K562 (cell line): ENCODE data around the gene ARMCX5. TPM values are rescaled to one million over a fixed set of nuclear protein-coding genes. Genes with fewer than 3 reads are reported as not detected.

Source experiments
- BHLHE40 ChIP-seq: IDR thresholded peaks from 2 replicates; pipeline ENCODE4 v1.6.1; 2011; ENCODE audit warnings: low read length, improper control_type of control experiment
- BMI1 ChIP-seq: fragments of 150-350 bp; IDR thresholded peaks from 2 replicates; pipeline ENCODE4 v1.6.1; 2014; ENCODE audit warnings: low read length
- CBX3 ChIP-seq, 2 experiments: IDR thresholded peaks; 1 replicate in 1 of 2; 2 replicates in 1 of 2; pipeline ENCODE4 v1.6.1; 2012; ENCODE audit warnings: inconsistent platforms in 2 of 2, low read length in 2 of 2, borderline replicate concordance in 1 of 2, control low read depth in 1 of 2
- ESRRB ChIP-seq: fragments of 250-450 bp; sonication (Bioruptor Pico); IDR thresholded peaks from 2 replicates; pipeline ENCODE4 v1.5.0; 2020; ENCODE audit warnings: mild to moderate bottlenecking, moderate library complexity, borderline replicate concordance
- GTF2E2 ChIP-seq: fragments of 200-800 bp; sonication (Bioruptor generic); IDR thresholded peaks from 2 replicates; pipeline ENCODE4 v1.6.1; 2016; ENCODE audit warnings: missing genetic modification characterization, missing compliant biosample characterization
- HDGF ChIP-seq: fragments of 450-650 bp; IDR thresholded peaks from 2 replicates; pipeline ENCODE4 v1.6.1; 2016
- NBN ChIP-seq: fragments of 450-650 bp; IDR thresholded peaks from 2 replicates; pipeline ENCODE4 v1.6.1; 2016; ENCODE audit warnings: low read depth, mild to moderate bottlenecking
- PKNOX1 ChIP-seq: fragments of 450-650 bp; IDR thresholded peaks from 2 replicates; pipeline ENCODE4 v1.6.1; 2016
- PML ChIP-seq: IDR thresholded peaks from 2 replicates; pipeline ENCODE4 v1.6.1; 2012; ENCODE audit warnings: low read length, inconsistent platforms
- POLR2AphosphoS5 ChIP-seq: IDR thresholded peaks from 2 replicates; pipeline ENCODE4 v1.6.1; 2011; ENCODE audit warnings: mild to moderate bottlenecking, low read depth, low read length, moderate library complexity; ENCODE audit not compliant: control insufficient read depth, insufficient read depth
- RAD21 ChIP-seq, 2 experiments: fragments of 250-450 bp in 1 of 2; fragments of 450-650 bp in 1 of 2; sonication (Bioruptor Pico) in 1 of 2; formaldehyde crosslinking in 1 of 2; IDR thresholded peaks in 1 of 2; conservative IDR thresholded peaks in 1 of 2; 2 replicates each; pipeline versions ENCODE4 v1.4.0 to v1.8.0; 2020 to 2022; ENCODE audit warnings: mild to moderate bottlenecking in 2 of 2, moderate library complexity in 1 of 2
- SMARCC2 ChIP-seq: fragments of 450-650 bp; IDR thresholded peaks from 2 replicates; pipeline ENCODE4 v1.6.1; 2017; ENCODE audit warnings: antibody characterized with exemption, moderate library complexity, mild to moderate bottlenecking, low read depth
- SMC3 ChIP-seq: conservative IDR thresholded peaks from 2 replicates; pipeline ENCODE4 v1.6.1; 2011; ENCODE audit warnings: low read depth, low read length, improper control_type of control experiment; ENCODE audit not compliant: insufficient read depth
- SREBF1 ChIP-seq: fragments of 150-350 bp; IDR thresholded peaks from 2 replicates; pipeline ENCODE4 v1.6.1; 2014; ENCODE audit warnings: antibody characterized with exemption, low read depth, low read length, borderline replicate concordance
- THRA ChIP-seq: fragments of 450-650 bp; IDR thresholded peaks from 2 replicates; pipeline ENCODE4 v1.6.1; 2017; ENCODE audit warnings: mild to moderate bottlenecking, moderate library complexity
- ZBED1 ChIP-seq: IDR thresholded peaks from 2 replicates; pipeline ENCODE4 v1.6.1; 2014
- ZFPM2 ChIP-seq: fragments of 250-450 bp; sonication (Bioruptor Pico); IDR thresholded peaks from 2 replicates; pipeline ENCODE4 v1.5.1; 2022; ENCODE audit warnings: mild to moderate bottlenecking
- polyA plus RNA-seq, 8 experiments: library from polyadenylated mRNA; depleted of rRNA in 4 of 8; stranded (reverse) in 5 of 8; unstranded in 3 of 8; fragments of >200 nt; fragmentation: Nextera tagmentation in 2 of 8; fragmentation: Illumina TruSeq in 1 of 8; extraction: Ambion mirVana in 2 of 8; extraction: Trizol in 1 of 8; gene quantifications; 2 replicates each; pipeline versions ENCODE4 v1.2.1 to v1.2.3, GENCODE V29; 2011 to 2014; ENCODE audit warnings: inconsistent platforms in 1 of 8, missing spikeins in 1 of 8
- total RNA-seq, 7 experiments: library from RNA; depleted of rRNA in 6 of 7; stranded (reverse); fragments of >200 nt in 6 of 7; fragmentation: Illumina TruSeq in 2 of 7; extraction: Trizol in 2 of 7; gene quantifications; 2 replicates each; pipeline versions ENCODE4 v1.2.1 to v1.2.3, GENCODE V29; 2011 to 2021; ENCODE audit warnings: low replicate concordance in 1 of 7
- TF ChIP-seq, protein P1 (sequence below), 2 experiments: fragments of 150-350 bp in 1 of 2; IDR thresholded peaks; 2 replicates each; pipeline ENCODE4 v1.6.1; 2012 to 2016; ENCODE audit warnings: low read depth in 2 of 2, low read length in 2 of 2, mild to moderate bottlenecking in 1 of 2, moderate library complexity in 1 of 2
- TF ChIP-seq, protein P2 (sequence below): sonication (generic); formaldehyde crosslinking; IDR thresholded peaks from 2 replicates; pipeline ENCODE4 v1.5.0; 2020; ENCODE audit warnings: missing genetic modification reagents

The ARMCX5 gene
- total and polyA plus RNA-seq, 9 of the 15 experiments (the other 6 are each of a cell fraction or from before 2014, with no cell fraction given) = 13.4 to 29.4 (median 17.3) TPM

- TF ChIP-seq, protein P1, sequence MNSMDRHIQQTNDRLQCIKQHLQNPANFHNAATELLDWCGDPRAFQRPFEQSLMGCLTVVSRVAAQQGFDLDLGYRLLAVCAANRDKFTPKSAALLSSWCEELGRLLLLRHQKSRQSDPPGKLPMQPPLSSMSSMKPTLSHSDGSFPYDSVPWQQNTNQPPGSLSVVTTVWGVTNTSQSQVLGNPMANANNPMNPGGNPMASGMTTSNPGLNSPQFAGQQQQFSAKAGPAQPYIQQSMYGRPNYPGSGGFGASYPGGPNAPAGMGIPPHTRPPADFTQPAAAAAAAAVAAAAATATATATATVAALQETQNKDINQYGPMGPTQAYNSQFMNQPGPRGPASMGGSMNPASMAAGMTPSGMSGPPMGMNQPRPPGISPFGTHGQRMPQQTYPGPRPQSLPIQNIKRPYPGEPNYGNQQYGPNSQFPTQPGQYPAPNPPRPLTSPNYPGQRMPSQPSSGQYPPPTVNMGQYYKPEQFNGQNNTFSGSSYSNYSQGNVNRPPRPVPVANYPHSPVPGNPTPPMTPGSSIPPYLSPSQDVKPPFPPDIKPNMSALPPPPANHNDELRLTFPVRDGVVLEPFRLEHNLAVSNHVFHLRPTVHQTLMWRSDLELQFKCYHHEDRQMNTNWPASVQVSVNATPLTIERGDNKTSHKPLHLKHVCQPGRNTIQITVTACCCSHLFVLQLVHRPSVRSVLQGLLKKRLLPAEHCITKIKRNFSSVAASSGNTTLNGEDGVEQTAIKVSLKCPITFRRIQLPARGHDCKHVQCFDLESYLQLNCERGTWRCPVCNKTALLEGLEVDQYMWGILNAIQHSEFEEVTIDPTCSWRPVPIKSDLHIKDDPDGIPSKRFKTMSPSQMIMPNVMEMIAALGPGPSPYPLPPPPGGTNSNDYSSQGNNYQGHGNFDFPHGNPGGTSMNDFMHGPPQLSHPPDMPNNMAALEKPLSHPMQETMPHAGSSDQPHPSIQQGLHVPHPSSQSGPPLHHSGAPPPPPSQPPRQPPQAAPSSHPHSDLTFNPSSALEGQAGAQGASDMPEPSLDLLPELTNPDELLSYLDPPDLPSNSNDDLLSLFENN (IDR thresholded peaks at IDR 0.05; ENCODE audit: low read depth in 2 of 2, low read length in 2 of 2) = 0 out of 4 replicates have a peak, but pooled peaks of 1 of the 2 experiments have one; percentile 20
- no peak for TF ChIP-seq ZBED1
- TF ChIP-seq GTF2E2 (tag) = 0 out of 2 replicates have a peak, but pooled peaks have one; percentile 32
- TF ChIP-seq THRA = no peak
- no peak for TF ChIP-seq SMARCC2
- TF ChIP-seq HDGF = no peak
- TF ChIP-seq ZFPM2 (CRISPR knock-in tag) = no peak
- TF ChIP-seq ESRRB = no peak
- peak; percentile 55; the same call in 1 of the 2 replicates for TF ChIP-seq PML
- TF ChIP-seq BHLHE40 = no peak
- TF ChIP-seq CBX3 (IDR thresholded peaks at IDR 0.05; ENCODE audit: borderline replicate concordance in 1 of 2, low read length in 2 of 2) = no peak
- peak; percentile 78 for TF ChIP-seq POLR2AphosphoS5
- TF ChIP-seq RAD21 (CRISPR knock-in tag; conservative IDR thresholded peaks at IDR 0.05 in 1 of 2, IDR thresholded peaks at IDR 0.05 in 1 of 2) = no peak
- TF ChIP-seq BMI1 = no peak
- no peak for TF ChIP-seq SMC3
- TF ChIP-seq SREBF1 = no peak
- TF ChIP-seq NBN = peak; percentile 58; the same call in 1 of the 2 replicates
- TF ChIP-seq PKNOX1 = peak; percentile 50
- TF ChIP-seq, protein P2, sequence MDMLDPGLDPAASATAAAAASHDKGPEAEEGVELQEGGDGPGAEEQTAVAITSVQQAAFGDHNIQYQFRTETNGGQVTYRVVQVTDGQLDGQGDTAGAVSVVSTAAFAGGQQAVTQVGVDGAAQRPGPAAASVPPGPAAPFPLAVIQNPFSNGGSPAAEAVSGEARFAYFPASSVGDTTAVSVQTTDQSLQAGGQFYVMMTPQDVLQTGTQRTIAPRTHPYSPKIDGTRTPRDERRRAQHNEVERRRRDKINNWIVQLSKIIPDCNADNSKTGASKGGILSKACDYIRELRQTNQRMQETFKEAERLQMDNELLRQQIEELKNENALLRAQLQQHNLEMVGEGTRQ (CRISPR knock-in tag) = no peak
Measured at GRCh38 chrX:102599084-102599950, at the start of gene ARMCX5 (continued).
